Measurements from ENCODE around the gene TSC22D2. TPM values are rescaled to one million over a fixed set of nuclear protein-coding genes. Genes with fewer than 3 reads are reported as not detected.

The TSC22D2 gene
- total and polyA plus RNA-seq, 2 of the 8 experiments (the other 6 are each of a cell fraction or from before 2014, with no cell fraction given) = 3.4 to 27.6 TPM

- H3K9ac ChIP-seq (replicated peaks in 1 of 4; ENCODE audit: extremely low read depth in 1 of 4, low read depth in 3 of 4, low read length in 3 of 4) = no peak overlapping the region
- ChIA-PET POLR2A (ENCODE audit: partially characterized antibody) (no interaction called here), CTCF (ENCODE audit: partially characterized antibody) (interaction anchor here (1.2 to 1.7 kb wide), 2 partner anchors 11 to 34 kb away, joined by 3 to 5 read pairs; no protein-coding TSS in a partner anchor)
- no peak overlapping the region for H4K91ac ChIP-seq (replicated peaks; ENCODE audit: insufficient read length, low read length)
- FAIRE-seq (no peak), DNase-seq (ENCODE audit: low read depth in 1 of 2, low spot score in 2 of 2) (no peak)
- H3K14ac ChIP-seq (ENCODE audit: insufficient read length) = no peak overlapping the region
- no peak overlapping the region for H3K4me3 ChIP-seq (ENCODE audit: extremely low read depth in 1 of 4, insufficient read depth in 2 of 4, low read depth in 3 of 4, low read length in 4 of 4)
- H3K18ac ChIP-seq (ENCODE audit: extremely low read depth, low read length) = no peak overlapping the region
- no peaks in the 10 kb centered on the region for H3K9me3 ChIP-seq (ENCODE audit: insufficient read depth in 2 of 2, low read depth in 1 of 2, low read length in 1 of 2)
- H4K20me1 ChIP-seq (replicated peaks in 1 of 2; ENCODE audit: control insufficient read depth in 1 of 2, insufficient read depth in 2 of 2, low read length in 2 of 2) = no peaks in the 10 kb centered on the region
- no peak overlapping the region for H2BK12ac ChIP-seq (ENCODE audit: low read depth, low read length)
- H4K8ac ChIP-seq (ENCODE audit: extremely low read depth, insufficient read depth, low read length) = no peak overlapping the region
- no peak overlapping the region for H2BK20ac ChIP-seq (ENCODE audit: low read length)
- H3K23me2 ChIP-seq (ENCODE audit: low read depth, low read length) = no peaks in the 10 kb centered on the region
- no peaks in the 10 kb centered on the region for H3K4me1 ChIP-seq (replicated peaks in 1 of 4; ENCODE audit: control insufficient read depth in 3 of 4, insufficient read depth in 4 of 4, low read length in 3 of 4)
- no peak overlapping the region for H2AK5ac ChIP-seq (ENCODE audit: low read depth, low read length)
- H2BK120ac ChIP-seq (replicated peaks; ENCODE audit: low read depth, low read length) = no peak overlapping the region
- H3K79me2 ChIP-seq (ENCODE audit: control insufficient read depth in 1 of 2, insufficient read depth in 2 of 2, low read length in 2 of 2) = peaks cover 0 to 28% of the 10 kb centered on the region in 2 experiments; a peak in 2 of 4 replicates
- no peak overlapping the region for H2AFZ ChIP-seq (ENCODE audit: low read length)
- H3K27me3 ChIP-seq (replicated peaks in 1 of 4; ENCODE audit: control insufficient read depth in 3 of 4, extremely low read depth in 1 of 4, insufficient read depth in 3 of 4, low read length in 3 of 4) = peaks cover 0 to 1% (median 0%) of the 10 kb centered on the region in 4 experiments; a peak in 1 of 7 replicates
- no peak overlapping the region for H4K5ac ChIP-seq (ENCODE audit: insufficient read length, low read depth, low read length)
- H3K4me2 ChIP-seq (ENCODE audit: insufficient read depth in 1 of 2, low read depth in 2 of 2, low read length in 2 of 2) = no peak overlapping the region
- no peak overlapping the region for H2BK5ac ChIP-seq (ENCODE audit: low read depth, low read length)
- H3K27ac ChIP-seq (ENCODE audit: low read depth, low read length) = no peak overlapping the region
- no peak overlapping the region for H2BK15ac ChIP-seq (ENCODE audit: low read length)
- no peak overlapping the region for H3K23ac ChIP-seq (ENCODE audit: insufficient read length)
- no peaks in the 10 kb centered on the region for H3K79me1 ChIP-seq (ENCODE audit: low read depth, low read length)
- H3K36me3 ChIP-seq (ENCODE audit: control insufficient read depth in 2 of 4, insufficient read depth in 4 of 4, low read length in 3 of 4) = peaks cover 0 to 5% (median 2%) of the 10 kb centered on the region in 4 experiments; a peak in 2 of 8 replicates
- H3K56ac ChIP-seq (replicated peaks; ENCODE audit: insufficient read length, low read depth, low read length) = no peak overlapping the region
- 93% methylated on average over 2 of the region's 2 CpGs; no CpG with 5 or more reads in 1 of the 2 experiments for WGBS, 2 experiments (ENCODE audit: extremely low coverage in 1 of 2, insufficient coverage in 1 of 2, insufficient read length in 1 of 2, insufficient replicate concordance in 2 of 2, low coverage in 1 of 2, low lambda C conversion rate in 2 of 2, missing lambda C conversion rate in 1 of 2)
- H3K4ac ChIP-seq (replicated peaks; ENCODE audit: insufficient read length, low read depth, low read length) = no peak overlapping the region
- TF ChIP-seq SP4 (IDR thresholded peaks at IDR 0.05; ENCODE audit: low read length) = no peak
- TF ChIP-seq BCL11A (IDR thresholded peaks at IDR 0.05; ENCODE audit: low read depth in 2 of 2, low read length in 2 of 2) = no peak
- TF ChIP-seq BRCA1 (IDR thresholded peaks at IDR 0.05; ENCODE audit: low read depth, low read length) = no peak
- no peak for TF ChIP-seq JUND (IDR thresholded peaks at IDR 0.05; ENCODE audit: low read length)
- no peak for TF ChIP-seq EP300 (IDR thresholded peaks at IDR 0.05; ENCODE audit: borderline replicate concordance in 1 of 2, low read depth in 2 of 2, low read length in 2 of 2)
- no peak for TF ChIP-seq MAFK (IDR thresholded peaks at IDR 0.05; ENCODE audit: low read depth, low read length)
- no peak for TF ChIP-seq SRF (IDR thresholded peaks at IDR 0.05; ENCODE audit: low read depth, low read length)
- TF ChIP-seq HDAC2 (IDR thresholded peaks at IDR 0.05; ENCODE audit: borderline replicate concordance in 1 of 2, low read depth in 2 of 2, low read length in 2 of 2) = no peak
- TF ChIP-seq RFX5 (IDR thresholded peaks at IDR 0.05; ENCODE audit: borderline replicate concordance, low read depth, low read length) = no peak
- no peak for TF ChIP-seq EGR1 (IDR thresholded peaks at IDR 0.05; ENCODE audit: borderline replicate concordance, low read depth, low read length)
- TF ChIP-seq CREB1 (IDR thresholded peaks at IDR 0.05) = no peak
- TF ChIP-seq ZNF274 (IDR thresholded peaks at IDR 0.05; ENCODE audit: borderline replicate concordance, extremely low read depth, low read length) = no peak
- TF ChIP-seq RXRA (IDR thresholded peaks at IDR 0.05; ENCODE audit: insufficient read depth, low read depth, low read length) = no peak
- TF ChIP-seq TBP (IDR thresholded peaks at IDR 0.05; ENCODE audit: low read depth, low read length) = no peak
- TF ChIP-seq CBX8 (IDR thresholded peaks at IDR 0.05; ENCODE audit: borderline replicate concordance, low read depth, low read length) = no peak
These were observed 35.2 kb downstream of the TSC22D2 start for GRCh38 chr3:150443331-150443741.

Measured in H1 (cell line).